SIG-M5 treated with dmso at 0.1 percent for 504 hours (cell line): Measurements from ENCODE around the gene TRAT1.

ENCODE experiments used
- DNase-seq: peaks from one replicate; lab custom pipeline; 2025; ENCODE audit not compliant: unreplicated experiment; lab: John Stamatoyannopoulos, UW

Gene TRAT1

DNA sequence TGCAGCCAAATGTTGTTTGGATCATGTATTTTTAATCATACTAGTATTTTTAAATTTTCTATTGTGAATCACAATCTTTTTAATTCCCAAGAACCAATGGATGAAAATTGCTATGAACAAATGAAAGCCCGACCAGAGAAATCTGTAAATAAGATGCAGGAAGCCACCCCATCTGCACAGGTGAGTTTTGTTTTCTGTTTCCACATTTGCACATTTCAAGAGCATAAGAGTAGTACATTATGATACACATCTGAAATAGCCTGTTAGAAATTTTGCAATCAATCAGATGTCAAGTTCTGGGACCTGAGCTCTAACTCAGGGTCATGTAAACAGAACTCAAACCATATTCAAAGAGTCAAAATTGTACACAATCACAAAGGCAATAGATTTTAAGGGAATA is 26.5 kb downstream of the TRAT1 start:
- no peak for DNase-seq

DNA sequence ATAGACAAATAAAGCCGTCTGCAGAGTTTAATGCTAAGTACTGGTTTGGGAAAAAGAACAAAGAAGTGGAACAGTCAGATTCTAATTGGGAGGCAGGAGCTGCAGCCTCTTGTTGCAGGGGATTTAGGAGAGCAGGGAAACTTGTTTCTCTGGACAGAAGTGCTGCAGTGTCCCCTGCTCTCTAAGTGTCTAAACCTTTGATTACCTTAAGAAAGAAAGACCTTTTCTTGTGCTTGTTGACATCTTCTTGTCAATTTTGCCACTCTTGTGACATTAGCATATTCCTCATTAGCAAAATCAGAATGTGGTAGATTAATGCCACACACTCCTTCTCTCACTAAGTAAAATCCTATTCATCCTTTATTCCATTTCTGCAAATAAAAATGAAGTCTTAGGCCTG is 38.8 kb downstream of the TRAT1 start:
- DNase-seq: no peak

DNA sequence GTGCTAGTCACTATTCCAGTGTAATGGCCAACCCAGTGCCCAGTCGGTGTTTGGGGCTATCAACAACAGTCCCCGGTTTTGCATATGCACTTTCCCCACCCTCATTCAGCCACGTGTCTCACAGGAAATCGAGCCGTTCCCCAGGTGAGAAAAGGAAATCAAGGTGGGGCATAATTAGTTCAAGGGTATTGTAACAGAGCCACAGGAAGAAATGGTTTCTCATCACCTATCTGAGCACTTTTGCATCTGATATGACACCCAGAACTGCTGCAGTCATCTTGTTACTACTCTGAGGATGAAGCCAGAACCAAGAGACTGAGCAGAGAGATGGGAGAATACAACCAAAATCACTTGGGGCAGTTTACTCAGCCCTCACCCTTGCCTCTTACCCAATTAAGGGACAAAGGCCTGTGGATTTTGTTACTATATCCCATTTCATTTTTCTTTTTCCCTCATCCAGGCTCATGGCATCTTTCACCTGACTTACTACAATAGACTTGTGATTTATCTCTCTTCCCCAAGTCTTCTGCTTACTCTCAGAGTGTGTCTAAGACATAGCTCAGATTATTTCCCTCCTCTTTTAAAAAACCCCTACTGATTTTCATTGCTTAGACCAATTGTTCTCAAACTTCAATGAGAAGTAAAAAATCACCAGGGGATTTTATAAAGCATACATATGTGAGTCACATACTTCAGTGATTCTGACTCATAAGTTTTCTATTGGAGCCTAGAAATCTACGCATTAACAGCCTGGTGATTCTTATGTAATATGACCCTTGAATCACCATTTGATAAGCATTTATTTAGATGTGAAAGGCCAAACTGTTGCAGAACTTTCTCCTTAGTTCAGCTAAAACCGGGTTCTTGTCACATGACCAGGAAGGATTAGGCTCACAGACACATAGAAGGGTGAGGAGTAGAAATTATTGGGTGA is 40.5 kb downstream of the TRAT1 start:
- DNase-seq: no peak

GRCh38 chr3:108863799-108864135 is 41.2 kb downstream of the TRAT1 start:
- DNase-seq: no peak

DNA sequence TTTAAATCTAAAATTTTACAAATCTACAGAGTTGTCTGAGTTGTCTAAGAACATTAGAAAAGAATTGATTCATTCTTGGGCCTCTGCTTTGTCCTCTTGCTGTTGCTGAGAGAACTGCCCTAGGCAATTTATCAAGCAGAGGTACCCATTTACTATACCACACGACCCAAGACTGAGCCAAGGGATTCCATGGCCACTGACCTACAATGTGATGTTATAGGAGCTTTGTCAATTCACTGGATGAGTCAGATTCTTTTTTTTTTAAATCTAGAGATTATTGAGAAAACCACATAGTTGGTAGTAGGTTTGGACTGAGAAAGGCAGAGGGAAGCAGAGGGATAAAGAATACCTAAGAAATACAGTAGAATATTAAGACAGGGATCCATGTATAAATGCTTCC is 55.3 kb downstream of the TRAT1 start:
- DNase-seq: no peak

DNA sequence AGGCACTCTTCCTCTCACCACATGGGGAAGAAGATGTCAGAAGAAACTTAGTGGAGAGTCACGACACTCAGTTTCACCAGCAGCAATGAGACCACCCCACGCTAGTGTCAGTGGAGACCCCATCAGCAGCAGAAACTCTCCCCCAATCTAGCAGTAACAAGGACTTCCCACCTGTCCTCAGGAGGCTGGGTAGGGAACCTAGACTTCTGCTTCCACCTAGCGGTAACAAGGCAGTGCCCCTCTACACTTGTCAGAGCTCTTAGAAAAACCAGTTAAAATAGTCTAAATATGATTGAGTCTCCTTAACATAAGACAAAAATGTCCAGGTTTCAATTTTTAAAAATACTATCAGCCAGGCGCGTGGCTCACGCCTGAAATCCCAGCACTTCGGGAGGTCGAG is 57.3 kb downstream of the TRAT1 start:
- no peak for DNase-seq

DNA sequence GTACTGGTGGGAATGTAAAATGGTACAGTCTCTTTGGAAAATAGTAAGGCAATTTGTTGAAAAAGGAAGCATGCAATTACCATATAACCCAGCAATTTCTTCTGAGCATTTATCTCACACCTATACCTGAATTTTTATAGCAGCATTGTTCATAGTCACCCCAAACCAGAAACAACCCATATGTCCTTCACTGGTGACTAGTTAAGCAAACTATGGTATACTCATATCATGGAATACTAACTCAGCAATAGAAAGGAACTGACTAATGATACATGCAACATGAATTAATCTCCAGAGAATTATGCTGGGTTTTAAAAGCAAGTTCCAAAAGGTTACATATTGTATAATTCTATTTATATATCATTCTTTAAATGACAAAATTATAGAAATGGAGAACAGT is 60.2 kb downstream of the TRAT1 start:
- no peak for DNase-seq

- DNase-seq: no peak
These were observed 60.8 kb downstream of the TRAT1 start for GRCh38 chr3:108883373-108883772.

DNA sequence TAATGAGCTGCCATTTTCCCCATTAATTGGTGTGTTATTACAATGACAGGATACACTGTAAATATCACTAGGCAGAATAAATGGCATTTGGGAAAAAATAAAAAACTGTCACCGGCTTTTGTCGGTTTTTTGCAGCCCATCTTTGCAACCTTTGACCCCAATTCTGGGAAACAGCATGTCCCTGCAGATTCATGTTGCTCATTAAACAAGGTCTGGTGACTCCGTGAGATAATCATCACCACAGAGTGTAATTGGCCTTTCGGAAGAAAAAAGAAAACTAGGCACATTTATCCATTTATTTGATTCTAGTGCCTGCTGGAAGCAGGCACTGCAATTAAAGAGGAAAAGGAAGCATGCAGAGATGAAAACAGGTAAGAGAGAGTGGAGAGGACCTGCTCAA is 64.5 kb downstream of the TRAT1 start:
- DNase-seq: no peak

GRCh38 chr3:108887777-108888176 is 65.2 kb downstream of the TRAT1 start:
- no peak for DNase-seq

- no peak for DNase-seq
These were observed 69.2 kb downstream of the TRAT1 start for GRCh38 chr3:108891833-108892232.

- DNase-seq: no peak
These were observed 72.4 kb downstream of the TRAT1 start for GRCh38 chr3:108894981-108895380.

DNA sequence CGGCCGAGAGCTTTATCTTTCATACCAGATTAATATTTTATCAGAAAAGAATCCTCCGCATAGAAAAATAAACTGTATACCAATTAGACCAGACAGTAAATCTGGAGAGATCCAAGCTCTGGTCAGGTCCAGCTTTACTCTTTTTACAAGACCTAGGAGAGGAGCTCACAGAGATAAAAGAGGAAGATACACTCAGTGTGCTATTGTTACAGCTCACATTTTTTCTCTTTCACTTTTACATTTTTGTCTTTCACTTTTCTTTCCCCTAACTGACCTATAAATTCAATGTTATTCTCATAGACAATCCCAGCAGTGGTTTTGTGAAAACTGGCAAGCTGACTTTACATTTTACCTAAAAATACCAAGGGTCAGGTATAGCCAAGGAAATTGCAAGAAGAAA is 75.3 kb downstream of the TRAT1 start:
- no peak for DNase-seq

DNA sequence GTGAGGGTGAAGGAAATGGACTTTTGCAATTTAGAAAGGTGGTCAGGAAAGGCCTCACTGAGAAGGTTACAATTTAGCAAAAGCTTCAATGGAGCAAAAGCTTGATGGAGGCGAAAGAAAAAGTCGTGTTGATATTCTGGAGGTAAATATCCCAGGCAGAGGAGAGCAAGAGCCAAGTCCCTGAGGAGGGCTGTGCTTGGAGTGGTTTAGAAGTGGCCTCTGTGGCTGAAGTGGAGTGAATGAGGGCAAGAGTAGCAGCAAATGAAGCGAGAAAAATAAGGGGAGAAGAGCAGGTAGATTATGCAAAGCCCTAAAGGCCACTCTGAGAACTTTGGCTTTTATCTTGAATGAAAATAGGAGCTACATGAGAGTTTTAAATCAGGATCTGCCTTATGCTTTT is 76.9 kb downstream of the TRAT1 start:
- DNase-seq: no peak
